Measurements from ENCODE around the gene COL4A3.

The COL4A3 gene

DNA sequence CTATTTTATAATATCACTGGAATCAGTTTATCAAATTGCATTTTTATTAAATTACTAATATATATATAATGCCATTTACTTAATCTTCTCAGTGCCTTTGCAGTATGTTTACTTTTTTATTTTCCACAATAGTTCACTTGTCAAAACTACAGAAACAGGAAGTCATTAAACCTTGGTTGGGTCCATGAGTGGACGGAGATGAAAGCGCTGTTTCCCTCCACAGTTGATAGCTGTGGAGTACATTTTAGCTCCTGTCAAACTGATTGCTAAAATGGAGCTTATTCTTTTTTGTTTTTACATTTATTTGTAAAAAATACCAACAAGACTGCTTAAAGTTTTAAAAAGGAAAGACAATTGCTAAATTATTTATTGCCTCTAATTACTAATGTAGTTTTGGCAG, 179.8 kb downstream of the COL4A3 start:
- DNase-seq (ENCODE audit: low spot score): no peak

DNA sequence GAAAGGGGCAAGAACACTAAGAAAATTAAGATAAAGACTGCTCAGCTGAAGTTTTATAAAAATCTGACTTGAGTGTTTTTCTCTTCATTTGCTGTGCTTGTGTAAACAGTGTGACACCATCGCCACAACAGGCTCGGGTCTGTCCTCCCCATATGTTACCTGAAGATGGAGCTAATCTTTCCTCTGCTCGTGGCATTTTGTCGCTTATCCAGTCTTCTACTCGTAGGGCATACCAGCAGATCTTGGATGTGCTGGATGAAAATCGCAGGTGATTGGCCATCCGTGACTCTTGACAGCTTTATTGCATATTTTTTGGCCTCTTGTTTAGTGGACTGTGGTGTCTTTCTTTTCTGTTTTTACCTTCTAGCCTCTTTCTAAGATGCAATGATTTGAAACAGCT, 182.7 kb downstream of the COL4A3 start:
- no peak for DNase-seq (ENCODE audit: low spot score)

DNA sequence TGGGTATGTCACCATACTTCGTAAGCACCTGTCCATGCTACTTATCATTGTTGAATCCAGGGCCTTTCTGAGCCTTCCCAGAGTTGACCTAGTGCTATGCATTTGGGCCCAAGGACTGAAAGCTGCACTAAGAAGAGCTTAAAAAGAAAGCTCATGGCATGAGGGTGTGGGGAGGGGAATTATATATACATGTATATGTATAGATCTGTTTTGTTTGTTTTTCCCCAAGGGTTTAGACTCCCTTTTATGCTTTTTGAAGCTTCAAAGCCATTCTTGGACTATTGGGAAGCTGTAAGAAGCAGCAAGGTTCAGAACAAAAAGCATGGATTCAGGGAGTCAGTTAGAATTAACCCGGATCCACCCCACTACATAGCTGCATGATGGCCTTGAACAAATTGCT, 183.9 kb downstream of the COL4A3 start:
- no peak for DNase-seq (ENCODE audit: low spot score)

DNA sequence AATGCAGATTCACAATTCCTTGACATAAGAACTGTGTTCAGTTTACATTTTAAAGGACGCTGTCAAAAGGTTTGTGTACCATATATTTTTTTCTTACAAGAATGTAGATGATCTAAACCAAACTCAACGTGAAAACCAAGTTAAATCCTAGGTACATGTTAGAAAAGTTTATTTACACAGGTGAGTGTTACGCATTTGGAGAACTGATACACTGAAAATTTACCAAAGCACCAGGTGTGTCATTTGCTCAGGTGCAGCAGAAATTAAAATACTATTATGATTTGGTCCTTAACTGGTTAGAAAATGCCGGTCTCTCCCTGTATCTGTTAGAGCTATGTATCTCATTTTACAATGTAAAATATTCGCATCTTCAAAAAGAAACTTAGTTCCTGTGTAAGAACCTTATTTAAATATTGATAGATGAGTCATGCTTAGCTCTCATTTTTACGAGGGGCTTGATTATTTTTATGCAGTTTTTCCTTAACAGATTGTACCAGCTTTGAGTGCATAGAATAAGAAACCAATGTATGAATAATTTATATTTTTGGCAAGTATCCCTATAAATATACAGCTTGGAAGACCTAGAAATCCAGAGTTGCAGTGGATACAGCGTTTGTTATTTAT, 185.7 kb downstream of the COL4A3 start:
- DNase-seq (ENCODE audit: low spot score): no peak

DNA sequence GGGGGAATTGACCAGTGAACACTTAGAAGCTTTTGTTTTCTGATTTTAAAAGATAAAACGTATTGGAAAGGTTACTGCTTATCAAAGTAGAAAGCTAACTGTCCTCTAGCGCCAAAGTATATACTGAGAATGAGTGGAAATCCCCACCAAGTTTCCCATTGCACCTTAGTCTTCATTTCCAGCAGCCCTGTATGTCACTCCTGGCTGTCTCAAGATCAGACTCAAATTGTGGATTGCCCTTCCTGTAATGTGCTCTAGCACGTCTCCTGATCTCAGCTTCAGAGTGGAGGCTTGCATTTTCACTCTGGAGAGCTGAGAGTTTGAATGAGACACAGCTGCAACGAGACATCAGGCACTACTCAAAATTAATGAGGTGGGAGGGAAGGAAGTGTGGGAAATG, 187.2 kb downstream of the COL4A3 start:
- DNase-seq (ENCODE audit: low spot score): no peak

DNA sequence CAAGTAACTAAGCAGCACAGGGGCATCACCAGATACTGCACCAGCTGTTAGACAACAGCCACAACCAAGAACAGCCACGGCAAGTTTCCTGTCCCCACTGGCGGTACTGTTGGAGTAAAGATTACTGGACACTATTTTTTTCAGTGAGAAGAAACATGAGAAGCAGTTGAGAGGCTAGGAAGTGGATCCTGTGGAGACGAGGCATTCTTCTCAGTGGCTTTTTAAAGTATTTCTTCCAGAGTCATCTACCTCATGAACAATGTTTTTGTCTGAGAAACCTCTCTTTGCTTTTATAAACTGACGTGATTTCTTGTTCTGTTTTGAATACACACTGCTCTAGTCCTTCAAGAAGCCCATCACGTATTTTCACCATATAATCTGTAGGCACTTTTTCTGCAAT, 195.9 kb downstream of the COL4A3 start:
- DNase-seq (ENCODE audit: low spot score): no peak

DNA sequence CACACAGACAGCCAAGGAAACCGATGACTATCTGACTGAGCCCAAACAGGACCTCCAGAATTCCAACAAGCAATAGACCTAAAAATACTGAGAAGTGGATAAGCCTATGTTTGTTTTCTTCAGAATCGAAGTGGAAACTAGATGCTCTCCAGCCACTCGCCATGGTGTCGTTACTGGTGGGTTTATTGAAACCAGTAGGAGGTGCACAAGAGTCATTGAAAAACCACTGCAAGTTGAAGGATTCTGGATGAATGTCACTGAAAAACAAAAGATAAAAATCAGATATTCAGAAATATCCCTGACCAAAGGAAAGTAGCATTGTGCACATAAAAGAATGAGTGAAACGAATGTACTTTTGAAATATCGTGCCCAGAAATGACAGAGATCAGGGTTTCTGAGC, 199.3 kb downstream of the COL4A3 start:
- DNase-seq (ENCODE audit: low spot score): no peak

All from kidney capillary endothelial cell (primary cell).